ENCODE data around the gene SPIRE1.

The SPIRE1 gene

GRCh38 chr18:12657684-12658425 lies at the start of gene SPIRE1:
TSS of gene SPIRE1 (minus strand) at chr18:12658107. CDS start at chr18:12657866, 241 bp downstream.
- DNase-seq (ENCODE audit: low spot score) = peak; percentile 77

DNA sequence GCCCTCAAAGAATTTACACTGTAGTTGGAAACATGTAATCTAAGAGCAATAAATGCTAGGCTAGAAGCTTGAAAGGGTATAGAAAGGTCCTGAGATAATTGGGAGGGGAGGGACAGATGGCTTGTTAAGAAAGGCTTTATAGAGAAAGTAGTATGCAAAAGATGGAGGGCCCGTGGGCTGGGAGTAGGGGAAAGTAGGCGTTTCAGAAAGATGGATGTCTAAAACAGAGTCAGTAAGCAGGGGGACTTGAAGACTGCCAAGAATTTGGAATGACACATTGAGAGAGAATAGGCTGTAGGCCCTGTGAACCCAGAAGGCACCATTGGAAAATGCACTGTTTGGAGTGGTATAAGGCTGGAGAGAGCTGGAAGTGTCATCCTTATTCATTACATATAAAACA lies 45.8 kb upstream of the SPIRE1 start:
- DNase-seq (ENCODE audit: low spot score) = no peak

DNA sequence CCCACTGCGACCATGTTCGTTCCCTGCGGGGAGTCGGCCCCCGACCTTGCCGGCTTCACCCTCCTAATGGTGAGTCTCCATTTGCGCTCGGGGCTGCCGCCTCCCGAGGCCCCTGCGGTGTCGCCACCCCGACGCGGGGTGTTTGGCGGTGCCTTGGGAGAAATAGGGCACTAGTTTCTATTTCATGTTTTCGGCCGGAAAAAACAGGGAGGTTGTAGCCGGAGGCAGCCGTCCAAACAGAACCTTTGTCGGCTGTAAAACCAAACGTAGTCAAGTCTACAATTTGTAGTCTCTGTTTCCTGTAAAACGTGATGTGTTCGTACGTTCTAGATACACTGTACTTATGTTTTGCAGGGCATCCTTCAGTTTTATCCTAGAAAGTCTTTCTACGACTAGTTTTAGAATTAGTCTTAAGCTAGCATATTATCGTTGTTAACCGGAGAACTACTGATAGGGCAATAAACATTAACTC lies 45.2 kb upstream of the SPIRE1 start:
- DNase-seq (ENCODE audit: low spot score) = no peak

DNA sequence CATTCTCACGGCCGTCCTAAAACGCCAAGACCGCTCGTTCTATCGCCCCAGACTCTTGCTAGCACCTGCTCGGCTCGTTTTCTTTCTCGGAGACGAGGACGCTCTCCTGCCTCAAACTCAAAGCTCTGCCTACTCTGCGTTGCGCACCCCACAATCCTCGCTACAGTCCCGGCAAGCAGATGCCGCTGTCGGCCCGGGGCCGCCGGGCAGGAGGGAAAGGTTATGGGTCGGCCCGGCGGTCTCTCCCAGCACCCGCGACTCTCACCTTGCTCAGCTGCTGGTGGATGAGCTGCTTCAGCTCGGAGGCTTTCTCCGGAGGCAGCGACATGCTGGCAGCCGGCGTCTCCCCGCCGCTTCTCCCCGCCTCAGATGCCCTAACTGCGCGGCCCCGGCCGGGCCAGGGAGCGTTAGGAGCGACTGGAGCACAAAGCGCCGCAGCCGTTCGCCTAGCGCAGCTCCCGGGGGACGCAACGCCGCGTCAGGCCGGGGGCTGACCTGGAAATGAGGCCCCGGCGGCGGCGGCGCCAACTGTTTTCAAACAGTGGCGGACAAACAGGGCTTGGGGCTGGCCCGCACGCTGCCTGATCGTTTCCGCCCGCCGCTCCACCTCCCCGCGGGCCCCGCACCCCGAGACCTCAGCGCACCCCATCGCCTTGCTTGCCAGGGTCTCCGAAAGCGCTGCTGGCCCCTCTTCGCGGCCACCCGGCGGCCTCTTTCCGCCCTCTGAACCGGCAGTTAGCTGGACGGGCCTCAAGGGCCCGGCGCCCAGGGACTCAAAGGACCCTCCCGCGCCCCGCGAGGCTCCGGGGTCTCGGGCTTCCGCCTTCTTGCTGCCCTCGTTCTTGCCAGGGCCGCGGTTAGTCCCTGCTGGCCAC lies 44.6 kb upstream of the SPIRE1 start, which contains the start of the genes CEP76 and PSMG2:
TSS of gene CEP76 (minus strand) at position 503 of the 875 bp plus-strand sequence. CDS start at position 328, 175 bp downstream.
TSS of gene PSMG2 (plus strand) at position 822 of the 875 bp plus-strand sequence. CDS start 66 bp downstream, outside the sequence.
- DNase-seq (ENCODE audit: low spot score) = peak; percentile 89

GRCh38 chr18:12701161-12701560 lies 43.3 kb upstream of the SPIRE1 start:
- no peak for DNase-seq (ENCODE audit: low spot score)

DNA sequence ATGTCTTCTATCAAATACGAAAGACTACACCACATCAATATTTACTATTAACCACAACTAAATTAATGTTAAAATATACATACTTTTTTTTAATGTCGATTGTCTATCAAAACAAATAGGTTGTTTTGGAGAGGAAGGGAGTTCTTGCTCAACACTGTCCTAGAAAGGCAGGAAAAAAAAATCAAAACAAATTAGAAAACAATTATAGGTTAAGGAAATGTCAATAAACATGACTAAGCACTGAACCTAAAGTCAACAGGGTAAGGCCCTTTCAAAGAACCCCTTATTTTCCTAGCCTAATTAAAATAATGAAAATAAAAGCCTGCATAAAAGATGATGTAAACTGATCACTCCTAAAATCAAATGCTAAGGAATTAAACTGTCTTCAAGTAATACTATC lies 41.8 kb upstream of the SPIRE1 start:
- no peak for DNase-seq (ENCODE audit: low spot score)

- DNase-seq (ENCODE audit: low spot score) = no peak
Measured at GRCh38 chr18:12694032-12694431, 36.1 kb upstream of the SPIRE1 start.

DNA sequence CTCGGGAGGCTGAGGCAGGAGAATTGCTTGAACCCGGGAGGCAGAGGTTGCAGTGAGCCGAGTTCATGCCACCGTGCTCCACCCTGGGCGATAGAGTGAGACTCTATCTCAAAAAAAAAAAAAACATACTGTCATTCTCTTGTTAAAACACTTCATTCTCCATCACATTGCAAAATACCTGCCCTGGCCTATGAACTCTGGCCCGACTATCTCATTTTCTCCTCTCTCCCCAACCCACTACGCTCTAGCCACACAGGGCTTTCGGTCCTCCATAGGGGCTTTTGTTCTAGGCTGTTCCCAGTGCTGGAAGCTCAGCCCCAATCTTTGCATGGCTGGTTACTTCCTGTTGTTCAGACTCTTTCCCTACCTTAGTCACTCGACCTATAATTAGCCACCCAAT lies 34.3 kb upstream of the SPIRE1 start:
- no peak for DNase-seq (ENCODE audit: low spot score)

DNA sequence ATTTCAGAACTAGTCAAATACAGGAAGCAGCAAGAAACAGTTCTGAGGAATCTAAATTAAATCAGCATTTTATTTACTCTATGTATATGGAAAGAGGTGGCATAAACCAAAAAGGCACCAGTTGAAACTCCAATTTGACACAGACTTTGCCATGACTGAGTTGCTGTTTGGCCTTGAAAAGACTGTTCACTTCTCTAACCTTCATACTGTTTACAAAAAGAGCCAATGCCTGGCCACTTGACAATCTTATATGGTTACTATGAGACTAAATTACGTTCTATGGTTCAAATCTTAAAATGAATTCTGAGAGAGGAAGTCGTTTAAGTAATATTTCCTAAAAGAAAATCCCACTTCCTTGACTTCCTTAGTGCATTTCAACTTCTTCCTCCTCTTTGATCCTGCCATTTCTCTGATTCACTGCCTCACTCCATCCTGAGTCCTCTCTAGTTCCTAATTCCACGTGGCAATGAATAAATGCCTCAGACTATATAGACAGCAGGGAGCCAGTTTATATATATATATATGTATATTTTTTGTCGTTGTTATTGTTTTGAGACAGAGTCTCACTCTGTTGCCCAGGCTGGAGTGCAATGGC lies 31.4 kb upstream of the SPIRE1 start:
- no peak for DNase-seq (ENCODE audit: low spot score)

DNA sequence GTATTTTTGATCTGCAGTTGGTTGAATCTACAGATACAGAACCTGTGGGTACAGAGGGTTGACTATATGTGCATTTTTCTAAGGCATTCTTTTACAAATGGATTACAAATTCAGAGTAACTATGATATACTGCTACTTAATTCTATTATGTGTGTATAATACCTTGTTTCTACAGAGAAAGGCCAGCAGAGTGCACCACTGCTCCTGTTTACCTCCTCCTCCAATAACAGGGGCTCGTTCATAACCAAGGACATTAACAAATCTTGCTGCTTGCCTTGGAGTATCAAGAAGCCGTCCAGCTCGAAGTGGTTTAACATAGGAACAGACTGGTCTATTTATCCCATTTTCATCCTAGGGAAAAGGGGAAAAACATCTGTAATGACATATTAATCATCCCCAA lies 28.2 kb upstream of the SPIRE1 start:
- DNase-seq (ENCODE audit: low spot score) = no peak

DNA sequence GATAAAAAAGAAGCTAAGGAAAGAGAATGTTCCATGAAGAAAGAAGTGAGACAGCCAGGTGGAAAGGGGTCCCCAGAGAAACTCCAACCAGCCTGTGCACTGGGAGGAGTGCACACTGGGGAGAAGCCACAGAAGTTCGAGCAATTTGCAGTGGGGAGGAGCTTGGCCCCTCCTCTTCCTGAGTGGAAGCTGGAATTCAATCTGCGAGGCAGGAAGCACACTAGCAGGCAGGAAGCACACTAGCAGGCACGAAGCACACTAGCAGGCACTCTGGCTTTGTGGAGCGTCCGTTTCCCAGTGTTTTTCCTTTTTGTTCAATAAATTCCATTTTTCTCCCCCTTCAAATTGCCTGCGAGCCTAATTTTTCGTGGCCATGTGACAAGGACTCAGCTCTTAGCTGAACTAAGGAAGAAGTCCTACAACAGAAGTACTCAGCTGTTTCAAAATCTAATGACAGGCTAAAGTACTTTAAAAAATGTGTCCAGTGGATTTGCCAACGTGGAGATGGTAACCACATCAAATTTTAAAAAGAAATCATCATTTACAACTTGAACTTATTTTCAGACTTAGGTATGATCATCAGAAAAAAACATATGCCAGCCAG lies 21.4 kb upstream of the SPIRE1 start:
- no peak for DNase-seq (ENCODE audit: low spot score)

DNA sequence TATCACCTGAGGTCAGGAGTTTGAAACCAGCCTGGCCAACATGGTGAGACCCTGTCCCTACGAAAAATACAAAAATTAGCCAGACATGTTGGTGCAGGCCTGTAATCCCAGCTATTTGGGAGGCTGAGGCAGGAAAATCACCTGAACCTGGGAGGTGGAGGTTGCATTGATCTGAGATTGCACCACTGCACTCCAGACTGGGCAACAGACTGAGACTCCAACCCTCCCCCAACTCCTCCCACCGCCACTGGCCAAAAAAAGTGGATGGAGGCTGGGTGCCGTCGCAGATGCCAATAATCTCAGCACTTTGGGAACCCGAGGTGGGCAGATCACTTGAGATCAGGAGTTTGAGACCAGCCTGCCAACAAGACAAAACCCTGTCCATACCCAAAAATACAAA lies 10.1 kb upstream of the SPIRE1 start:
- no peak for DNase-seq (ENCODE audit: low spot score)

- DNase-seq (ENCODE audit: low spot score) = peak; percentile 65
Measured at GRCh38 chr18:12659904-12660605, 2.1 kb upstream of the SPIRE1 start.

GRCh38 chr18:12658426-12659138 lies 675 bp upstream of the SPIRE1 start:
- DNase-seq (ENCODE audit: low spot score) = peak; percentile 44

DNA sequence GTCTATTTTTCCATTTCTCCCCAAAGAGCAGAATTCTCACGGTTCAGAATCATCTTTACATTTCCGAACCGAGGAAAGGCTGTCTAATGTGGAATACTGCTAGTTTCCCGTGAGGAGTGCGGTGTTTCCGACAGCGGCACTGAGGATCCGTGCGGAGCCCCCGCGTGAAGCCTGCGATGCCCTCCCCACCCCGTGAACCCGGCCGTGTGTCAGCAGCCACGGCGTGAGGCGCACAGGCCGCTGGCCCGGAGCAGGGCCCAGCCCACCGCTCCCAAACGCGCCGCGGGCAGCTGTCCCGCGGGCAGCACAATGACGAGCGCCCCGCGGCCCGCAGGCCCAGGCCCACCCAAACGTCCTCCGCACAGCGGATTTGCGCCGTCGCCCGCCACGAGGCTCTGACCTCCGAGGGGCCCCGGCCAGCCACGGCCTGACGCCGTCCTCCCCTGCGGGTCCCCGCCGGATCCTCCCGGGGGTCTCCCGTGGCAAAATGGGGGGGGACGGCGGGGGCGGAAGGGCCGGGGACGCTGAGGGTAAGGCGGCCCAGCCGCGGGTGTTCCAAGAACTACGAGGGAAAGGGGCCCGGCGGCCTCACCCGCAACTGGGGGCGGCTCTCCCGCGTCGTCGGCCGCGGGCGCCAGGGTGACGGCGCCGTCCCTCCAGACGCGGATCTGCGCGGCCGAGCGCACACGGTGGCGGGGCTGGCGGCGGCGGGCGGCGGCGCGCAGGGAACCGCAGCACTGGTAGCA lies 796 bp downstream of the SPIRE1 start:
- peak; percentile 42 for DNase-seq (ENCODE audit: low spot score)

GRCh38 chr18:12656605-12656937 lies 1.3 kb downstream of the SPIRE1 start:
- no peak for DNase-seq (ENCODE audit: low spot score)

DNA sequence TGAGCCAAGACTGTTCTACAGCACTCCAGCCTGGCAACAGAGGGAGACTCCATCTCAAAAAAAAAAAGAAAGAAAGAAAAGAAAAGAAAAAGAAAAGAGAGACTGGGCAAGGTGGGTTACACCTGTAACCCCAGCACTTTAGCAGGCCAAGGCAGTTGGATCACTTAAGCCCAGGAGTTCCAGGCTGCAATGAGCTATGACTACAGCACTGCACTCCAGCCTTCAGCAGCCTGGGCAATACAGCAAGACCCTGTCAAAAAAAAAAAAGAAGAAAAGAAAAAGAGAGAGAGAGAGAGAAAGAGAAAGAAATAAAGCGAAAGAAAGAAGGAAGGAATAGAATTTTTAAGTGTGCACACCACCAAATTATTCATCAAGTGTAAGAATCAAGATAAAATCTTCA lies 2.9 kb downstream of the SPIRE1 start:
- no peak for DNase-seq (ENCODE audit: low spot score)

- no peak for DNase-seq (ENCODE audit: low spot score)
Measured at GRCh38 chr18:12652861-12653401, 5.0 kb downstream of the SPIRE1 start.

- DNase-seq (ENCODE audit: low spot score) = no peak
Measured at GRCh38 chr18:12651651-12652050, 6.3 kb downstream of the SPIRE1 start.

GRCh38 chr18:12647773-12648172 lies 10.1 kb downstream of the SPIRE1 start:
- DNase-seq (ENCODE audit: low spot score) = no peak
